Esophagus muscularis mucosa (tissue), 4 donors: ENCODE data around the gene RIMS3. TPM values are rescaled to one million over a fixed set of nuclear protein-coding genes. Genes with fewer than 3 reads are reported as not detected.

Experiments used
- DNase-seq: peaks from one replicate; pipeline ENCODE4 v3.0.0-alpha.2; 2017; ENCODE audit errors: extremely low spot score
- H3K27ac ChIP-seq, 4 donors: fragments of 200-600 bp; sonication (generic); replicated peaks in 1 of 4; 1 replicate in 3 of 4; 2 replicates in 1 of 4; pipeline ENCODE4 v1.5.1; 2016 to 2019; ENCODE audit warnings: mild to moderate bottlenecking in 1 of 4
- H3K27me3 ChIP-seq, 4 donors: fragments of 200-600 bp; sonication (generic); one replicate each; pipeline versions ENCODE4 v1.5.1 to v1.6.0; 2016 to 2019
- H3K36me3 ChIP-seq, 4 donors: fragments of 200-600 bp; sonication (generic); one replicate each; pipeline ENCODE4 v1.5.1; 2016 to 2019
- H3K4me1 ChIP-seq, 4 donors: fragments of 200-600 bp; sonication (generic); one replicate each; pipeline ENCODE4 v1.5.1; 2016 to 2019
- H3K4me3 ChIP-seq, 4 donors: fragments of 200-600 bp; sonication (generic); 1 replicate in 2 of 4; 2 replicates in 2 of 4; pipeline ENCODE4 v1.5.1; 2016 to 2019; ENCODE audit warnings: mild to moderate bottlenecking in 4 of 4, moderate library complexity in 1 of 4
- H3K9me3 ChIP-seq, 4 donors: fragments of 200-600 bp; sonication (generic); 1 replicate in 3 of 4; 2 replicates in 1 of 4; pipeline ENCODE4 v1.5.1; 2016 to 2019
- CTCF ChIP-seq, 3 experiments: fragments of 200-600 bp in 2 of 3; fragments of 450-650 bp in 1 of 3; sonication (generic) in 2 of 3; IDR thresholded peaks; one replicate each; pipeline ENCODE4 v1.5.1; 2017 to 2019; ENCODE audit warnings: antibody characterized with exemption in 3 of 3, mild to moderate bottlenecking in 2 of 3, moderate library complexity in 1 of 3
- EP300 ChIP-seq: sonication (generic); formaldehyde crosslinking; IDR thresholded peaks from one replicate; pipeline ENCODE4 v1.6.1; 2017; ENCODE audit warnings: antibody characterized with exemption
- POLR2A ChIP-seq: fragments of 450-650 bp; IDR thresholded peaks from one replicate; pipeline ENCODE4 v1.6.1; 2017; ENCODE audit warnings: antibody characterized with exemption, moderate library complexity, mild to moderate bottlenecking, low read depth
- POLR2AphosphoS5 ChIP-seq, 2 donors: sonication (generic); formaldehyde crosslinking; IDR thresholded peaks; one replicate each; pipeline ENCODE4 v1.6.1; 2017; ENCODE audit warnings: antibody characterized with exemption in 2 of 2
- WGBS: methylation state at CpG from one replicate; pipeline ENCODE4 v1.1.5; 2018; 5-methylcytosine and 5-hydroxymethylcytosine counted together
- intact Hi-C: fragments of 100-400 bp; cut with DNase I; formaldehyde crosslinking; loops from one replicate; pipeline ENCODE4 v1.15.1; 2023
- total RNA-seq, 4 donors: library from RNA; depleted of rRNA; stranded (reverse); fragments of >200 nt; gene quantifications; one replicate each; pipeline versions ENCODE4 v1.1.0 to v1.2.1, GENCODE V29; 2016

The RIMS3 gene
- total RNA-seq, 4 donors from 2014 or later = 5.4 to 15.7 (median 9.2) TPM

DNA sequence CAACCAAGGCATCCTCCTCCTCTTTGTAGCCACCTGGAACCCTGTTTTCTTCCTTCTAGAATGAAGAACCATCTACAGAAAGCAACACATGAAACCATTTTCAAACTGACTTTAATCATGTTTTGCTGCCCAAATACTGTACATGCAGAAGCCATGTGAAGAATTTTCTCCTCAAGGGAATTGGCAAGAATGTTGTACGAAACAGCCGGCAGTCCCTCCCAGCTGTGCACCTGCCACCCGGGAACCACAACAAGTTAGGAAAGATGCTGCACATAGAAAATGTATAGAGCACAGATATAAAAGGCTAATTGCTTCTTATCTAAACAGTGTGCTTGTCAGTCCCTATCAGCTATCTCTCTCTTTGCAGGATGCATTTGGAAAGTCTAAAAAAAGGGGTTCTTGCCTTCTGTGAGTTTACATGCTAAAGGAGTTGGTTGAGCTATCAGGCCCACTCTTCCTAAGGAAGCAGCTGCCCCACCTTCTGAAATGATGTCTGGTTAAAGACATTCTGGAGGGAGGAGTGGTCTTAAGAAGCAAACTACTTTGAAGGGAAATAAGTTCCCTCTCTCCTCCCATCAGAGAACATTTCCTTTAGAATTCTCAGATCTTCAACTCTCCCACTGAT lies 44.8 kb downstream of the RIMS3 start:
- no peak for TF ChIP-seq EP300
- no peak for TF ChIP-seq POLR2AphosphoS5 (IDR thresholded peaks at IDR 0.05)
- no peak for TF ChIP-seq POLR2A
- TF ChIP-seq CTCF (IDR thresholded peaks at IDR 0.05) = no peak
- H3K27ac ChIP-seq = no peak overlapping the region
- H3K36me3 ChIP-seq = no peaks in the 10 kb centered on the region
- no peaks in the 10 kb centered on the region for H3K9me3 ChIP-seq
- peaks cover 0 to 4% (median 0%) of the 10 kb centered on the region in 4 donors for H3K4me1 ChIP-seq
- no peak overlapping the region for H3K4me3 ChIP-seq
- DNase-seq = peak; percentile 57
- peaks cover 0 to 4% (median 0%) of the 10 kb centered on the region in 4 donors for H3K27me3 ChIP-seq
- intact Hi-C loops = no loop called here
- WGBS = 84% methylated on average over 3 of the region's 3 CpGs

- H3K4me1 ChIP-seq = no peaks in the 10 kb centered on the region
- peaks cover 0 to 4% (median 0%) of the 10 kb centered on the region in 4 donors for H3K27me3 ChIP-seq
- DNase-seq = peak; percentile 60
- intact Hi-C loops = no loop called here
- TF ChIP-seq POLR2A (no peak), POLR2AphosphoS5 (IDR thresholded peaks at IDR 0.05) (no peak), EP300 (no peak), CTCF (IDR thresholded peaks at IDR 0.05) (no peak)
- H3K27ac ChIP-seq = no peak overlapping the region
- H3K36me3 ChIP-seq = no peaks in the 10 kb centered on the region
- H3K4me3 ChIP-seq = no peak overlapping the region
- WGBS = 93% methylated on average over 5 of the region's 5 CpGs
- H3K9me3 ChIP-seq = no peaks in the 10 kb centered on the region
Observed at GRCh38 chr1:40620150-40620549, 45.3 kb downstream of the RIMS3 start.

DNA sequence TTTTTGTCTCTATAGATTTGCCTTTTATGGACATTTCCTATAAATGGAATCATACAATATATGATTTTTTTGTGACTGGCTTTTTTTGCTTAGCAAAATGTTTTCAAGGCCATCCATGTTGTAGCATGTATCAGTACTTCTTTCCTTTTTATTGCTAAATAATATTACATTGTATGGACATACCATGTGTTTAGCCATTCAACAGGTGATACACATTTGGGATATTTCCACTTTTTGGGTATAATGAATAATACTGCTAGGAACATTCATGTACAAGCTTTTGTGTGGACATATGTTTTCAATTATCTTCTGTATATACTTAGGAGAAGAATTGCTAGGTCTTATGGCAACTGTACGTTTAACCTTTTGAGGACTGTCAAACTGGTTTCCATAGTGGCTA lies 47.4 kb downstream of the RIMS3 start:
- intact Hi-C loops = loop anchor here (5.0 to 10.0 kb wide), 2 partner anchors 49 to 157 kb away; partner anchors contain the start of gene RIMS3
- 61% methylated on average over 1 of the region's 1 CpG for WGBS

DNA sequence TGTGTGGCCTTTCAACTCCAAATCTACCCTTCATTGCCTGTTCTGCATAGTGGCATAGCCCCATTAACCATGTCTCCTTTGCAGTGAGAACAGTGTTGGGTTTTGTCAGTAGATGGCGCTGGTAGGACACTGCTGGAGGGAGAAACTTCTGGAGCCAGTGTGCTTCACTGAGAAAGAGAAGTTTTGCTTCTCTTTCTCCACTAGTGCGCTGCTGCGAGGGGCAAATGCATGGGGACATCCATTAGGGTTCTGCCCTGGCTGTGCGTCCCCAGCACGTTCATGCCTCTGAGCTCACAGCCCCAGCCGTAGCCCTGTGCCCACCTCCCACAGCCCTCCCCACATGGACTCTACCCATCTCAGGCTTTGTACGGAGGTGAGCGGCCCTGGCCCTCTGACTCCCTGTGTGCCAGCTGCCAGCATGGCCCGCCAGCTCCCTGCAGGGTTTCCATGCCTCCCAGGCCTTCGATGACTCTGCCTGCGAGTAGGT lies 53.1 kb downstream of the RIMS3 start:
- peaks cover 0 to 5% (median 4%) of the 10 kb centered on the region in 4 donors for H3K4me1 ChIP-seq
- intact Hi-C loops = loop anchor here (2.0 to 10.0 kb wide), 3 partner anchors 162 to 340 kb away; no protein-coding TSS in a partner anchor
- no peaks in the 10 kb centered on the region for H3K36me3 ChIP-seq
- peak; percentile 71 to 81 (median 81) for TF ChIP-seq CTCF (IDR thresholded peaks at IDR 0.05)
- TF ChIP-seq EP300 = no peak
- TF ChIP-seq POLR2A = no peak
- no peak for TF ChIP-seq POLR2AphosphoS5 (IDR thresholded peaks at IDR 0.05)
- no peaks in the 10 kb centered on the region for H3K9me3 ChIP-seq
- no peak for DNase-seq
- WGBS = 46% methylated on average over 11 of the region's 11 CpGs
- no peak overlapping the region for H3K27ac ChIP-seq
- H3K27me3 ChIP-seq = no peaks in the 10 kb centered on the region
- no peak overlapping the region for H3K4me3 ChIP-seq

More for the DNA sequence above, 47.4 kb downstream of the RIMS3 start:
- H3K4me1 ChIP-seq = no peaks in the 10 kb centered on the region
- no peak overlapping the region for H3K27ac ChIP-seq
- TF ChIP-seq POLR2AphosphoS5 (IDR thresholded peaks at IDR 0.05) (no peak), POLR2A (no peak), CTCF (IDR thresholded peaks at IDR 0.05) (no peak), EP300 (no peak)
- H3K27me3 ChIP-seq = peaks cover 0 to 4% (median 0%) of the 10 kb centered on the region in 4 donors
- no peaks in the 10 kb centered on the region for H3K9me3 ChIP-seq
- no peak for DNase-seq
- H3K4me3 ChIP-seq = no peak overlapping the region
- H3K36me3 ChIP-seq = no peaks in the 10 kb centered on the region
